Measurements from ENCODE around the gene CEBPB.
"Not testable (repeated sequence)": the region's sequence is repeated elsewhere in the genome, so short reads cannot be mapped to it uniquely, and the experiment has no call there.

The CEBPB gene

DNA sequence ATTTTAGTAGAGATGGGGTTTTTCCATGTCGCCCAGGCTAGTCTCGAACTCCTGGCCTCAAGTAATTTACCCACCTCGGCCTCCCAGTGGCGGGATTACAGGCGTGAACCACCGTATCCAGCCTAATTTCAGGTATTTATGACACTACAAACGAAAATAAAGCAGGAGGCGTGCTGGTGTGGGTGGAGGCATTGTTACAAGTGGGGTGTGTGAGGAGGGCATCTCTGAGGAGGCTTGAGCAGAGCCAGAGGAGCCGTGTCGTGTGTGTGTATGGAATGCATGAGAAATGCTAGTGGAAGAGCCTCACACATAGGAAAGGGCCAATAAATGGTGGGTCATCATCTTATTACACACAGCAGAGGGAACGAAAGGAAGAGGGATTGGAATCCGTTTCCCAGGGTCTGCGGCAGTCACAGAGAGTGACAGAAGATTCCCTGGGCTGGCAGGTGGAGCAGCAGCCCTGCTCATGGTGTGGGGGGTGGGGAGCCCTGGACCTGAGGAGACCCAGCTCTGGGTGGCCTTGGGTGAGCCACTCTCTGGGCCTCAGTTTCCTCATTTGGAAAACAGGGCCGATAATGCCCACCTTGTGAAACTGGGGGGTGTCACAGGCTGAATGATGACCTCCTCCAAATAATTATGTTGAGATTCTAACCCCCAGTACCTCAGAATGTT is 19.9 kb upstream of the CEBPB start:
- no peak for DNase-seq (ENCODE audit: low spot score)

DNA sequence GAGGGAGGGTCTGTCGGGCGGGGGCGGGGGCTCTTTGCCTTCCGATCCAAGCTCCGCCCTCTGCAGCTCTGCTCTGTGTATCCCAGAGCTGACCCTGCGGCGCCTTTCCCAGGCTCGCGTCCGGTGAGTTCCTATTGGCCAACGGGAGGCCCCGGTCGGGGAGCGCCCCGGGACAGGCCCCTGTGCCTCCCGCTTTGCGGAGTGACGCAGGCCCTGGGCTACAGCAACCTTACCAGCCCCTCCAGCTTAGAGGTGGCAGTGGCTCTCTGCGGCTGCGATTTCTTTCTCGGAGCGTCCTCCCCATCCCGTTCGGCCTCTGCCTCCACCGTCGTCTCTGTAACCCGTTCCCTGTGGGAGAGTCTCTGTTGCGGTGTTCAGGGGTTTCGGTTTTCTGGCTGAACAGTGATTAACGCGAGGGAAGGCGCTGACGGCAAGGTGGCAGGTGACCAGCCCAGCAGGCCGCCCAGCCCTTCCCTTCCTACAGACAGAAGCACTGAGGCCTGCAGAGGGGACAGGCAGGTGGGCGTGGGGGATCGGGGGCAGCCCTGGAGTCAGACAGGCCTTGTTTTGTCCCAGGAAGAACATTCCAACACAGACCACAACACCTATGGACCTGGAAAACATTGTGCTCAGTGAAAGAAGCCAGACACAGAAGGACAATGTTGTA is 18.1 kb upstream of the CEBPB start:
- peak; percentile 86 for DNase-seq (ENCODE audit: low spot score)

DNA sequence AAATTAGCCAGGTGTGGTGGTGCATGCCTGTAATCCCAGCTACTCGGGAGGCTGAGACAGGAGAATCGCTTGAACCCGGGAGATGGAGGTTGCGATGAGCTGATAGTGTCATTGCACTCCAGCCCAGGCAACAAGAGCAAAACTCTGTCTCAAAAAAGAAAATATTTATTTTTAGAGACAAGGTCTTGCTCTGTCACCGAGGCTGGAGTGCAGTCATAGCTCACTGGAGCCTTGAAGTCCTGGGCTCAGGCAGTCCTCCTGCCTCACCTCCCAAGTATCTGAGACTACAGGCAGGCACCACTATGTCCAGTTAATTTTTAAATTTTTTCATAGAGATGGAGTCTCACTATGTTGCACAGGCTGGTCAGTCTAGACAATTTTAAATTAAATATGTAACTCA is 16.2 kb upstream of the CEBPB start:
- no peak for DNase-seq (ENCODE audit: low spot score)

DNA sequence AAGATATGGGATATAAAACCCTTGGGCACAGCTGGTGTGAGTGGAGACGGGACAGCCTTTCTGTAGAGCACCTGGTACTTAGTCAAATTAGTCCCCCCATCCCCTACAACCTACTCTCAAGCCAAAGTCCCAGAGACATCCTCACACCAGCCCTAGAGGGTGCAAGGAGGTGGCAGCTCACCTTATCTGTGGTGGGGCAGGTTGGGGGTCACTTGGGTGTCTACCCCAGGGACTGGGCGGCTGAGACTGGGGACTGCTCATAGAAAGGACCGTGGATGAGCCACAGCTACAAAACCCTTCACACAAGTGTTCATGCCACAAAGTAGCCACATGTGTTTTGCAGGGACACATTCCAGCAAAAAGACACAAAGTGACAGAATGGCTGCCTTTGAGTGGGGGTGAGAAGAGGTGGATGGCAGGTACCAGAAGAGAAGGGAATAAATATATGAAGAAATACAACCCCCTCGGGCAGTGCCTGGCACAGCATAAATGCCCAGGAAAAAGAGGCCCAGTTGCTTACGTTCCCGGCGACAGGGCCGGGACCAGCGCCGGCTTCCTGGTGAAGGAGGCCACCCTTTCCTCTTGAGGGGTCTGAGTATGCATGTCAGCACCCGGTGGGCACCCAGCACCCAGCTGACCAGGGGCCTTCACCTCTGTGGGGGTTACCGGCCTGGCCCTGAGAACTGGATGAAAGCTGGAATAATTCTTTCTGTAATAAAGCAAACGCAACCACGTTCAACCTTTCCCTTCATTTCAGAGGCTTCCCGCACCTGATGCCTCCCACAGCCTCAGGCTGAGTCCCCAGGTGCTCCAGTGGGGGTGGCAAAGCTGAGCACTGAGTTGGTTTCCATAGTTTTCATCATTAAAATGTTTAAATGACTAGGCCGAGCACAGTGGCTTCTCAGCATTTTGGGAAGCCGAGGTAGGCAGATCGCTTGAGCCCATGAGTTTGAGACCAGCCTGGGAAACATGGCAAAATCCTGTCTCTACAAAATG is 14.4 kb upstream of the CEBPB start:
- DNase-seq (ENCODE audit: low spot score), result no peak

DNA sequence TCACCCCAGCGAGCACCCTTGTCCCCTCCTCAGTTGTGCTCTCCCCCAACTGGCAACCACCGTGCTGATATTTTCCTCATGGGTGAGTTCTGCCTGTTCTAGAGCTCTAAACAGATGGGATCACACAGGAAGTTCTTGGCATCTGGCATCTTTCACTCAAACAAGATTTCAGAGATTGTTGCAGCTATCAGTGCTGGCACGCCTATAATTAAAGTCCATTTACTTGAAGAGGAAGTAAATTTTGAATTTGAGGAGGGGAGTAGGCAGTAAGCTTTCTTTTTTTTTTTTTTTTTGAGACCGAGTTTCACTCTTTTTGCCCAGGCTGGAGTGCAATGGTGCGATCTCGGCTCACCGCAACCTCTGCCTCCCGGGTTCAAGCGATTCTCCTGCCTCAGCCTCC is 12.0 kb upstream of the CEBPB start:
- DNase-seq (ENCODE audit: low spot score), result not testable (repeated sequence)

DNA sequence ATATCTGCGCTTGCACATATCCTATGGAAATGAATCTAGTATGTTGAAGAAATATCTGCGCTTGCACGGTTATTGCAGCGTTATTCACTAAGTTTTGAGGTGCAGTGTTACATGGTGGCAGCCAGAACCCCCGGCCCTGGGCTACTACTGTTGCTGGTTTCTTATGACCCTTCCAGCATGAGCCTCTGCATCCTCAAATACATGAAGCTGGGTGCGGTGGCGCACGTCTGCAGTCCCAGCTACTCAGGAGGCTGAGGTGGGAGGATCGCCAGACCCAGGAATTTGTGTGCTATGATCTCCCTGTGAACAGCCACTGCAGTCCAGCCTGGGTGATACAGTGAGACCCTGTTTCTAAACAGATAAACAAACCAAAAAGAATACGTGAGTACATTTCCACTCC is 9.3 kb upstream of the CEBPB start:
- DNase-seq (ENCODE audit: low spot score), result no peak

DNA sequence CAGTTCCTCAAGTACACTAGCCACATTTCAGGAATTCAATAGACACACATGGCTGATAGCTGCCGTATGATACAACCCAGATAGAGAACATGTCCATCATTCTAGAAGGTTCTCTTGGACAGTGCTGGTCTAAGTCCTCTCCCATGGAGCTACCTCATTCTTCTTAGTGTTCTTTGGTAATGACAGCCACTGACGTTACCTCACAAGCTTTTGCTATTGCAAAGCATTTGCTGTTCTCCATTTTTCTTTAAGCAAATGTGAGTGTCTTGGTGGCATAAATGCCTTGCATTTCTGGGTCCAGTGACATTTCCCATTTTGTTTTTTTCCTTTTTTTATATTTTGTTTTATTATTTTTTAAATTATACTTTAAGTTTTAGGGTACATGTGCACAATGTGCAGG is 8.3 kb upstream of the CEBPB start:
- DNase-seq (ENCODE audit: low spot score), result no peak

DNA sequence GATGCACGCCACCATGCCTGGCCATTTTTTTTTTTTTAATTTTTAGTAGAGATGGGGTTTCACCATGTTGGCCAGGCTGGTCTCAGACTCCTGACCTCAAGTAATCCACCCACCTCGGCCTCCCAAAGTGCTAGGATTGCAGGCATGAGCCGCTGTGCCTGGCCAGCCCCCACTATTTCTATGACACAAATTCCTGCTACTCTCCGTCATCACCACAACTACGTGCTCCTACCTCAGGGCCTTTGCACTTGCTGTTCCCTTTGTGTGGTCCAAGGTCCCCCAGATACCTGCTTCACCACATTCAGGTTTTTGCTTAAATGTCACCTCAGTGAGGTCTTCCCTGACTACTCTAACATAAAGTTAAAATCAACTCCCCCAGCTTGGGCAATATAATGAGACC is 5.2 kb upstream of the CEBPB start:
- DNase-seq (ENCODE audit: low spot score), result no peak

DNA sequence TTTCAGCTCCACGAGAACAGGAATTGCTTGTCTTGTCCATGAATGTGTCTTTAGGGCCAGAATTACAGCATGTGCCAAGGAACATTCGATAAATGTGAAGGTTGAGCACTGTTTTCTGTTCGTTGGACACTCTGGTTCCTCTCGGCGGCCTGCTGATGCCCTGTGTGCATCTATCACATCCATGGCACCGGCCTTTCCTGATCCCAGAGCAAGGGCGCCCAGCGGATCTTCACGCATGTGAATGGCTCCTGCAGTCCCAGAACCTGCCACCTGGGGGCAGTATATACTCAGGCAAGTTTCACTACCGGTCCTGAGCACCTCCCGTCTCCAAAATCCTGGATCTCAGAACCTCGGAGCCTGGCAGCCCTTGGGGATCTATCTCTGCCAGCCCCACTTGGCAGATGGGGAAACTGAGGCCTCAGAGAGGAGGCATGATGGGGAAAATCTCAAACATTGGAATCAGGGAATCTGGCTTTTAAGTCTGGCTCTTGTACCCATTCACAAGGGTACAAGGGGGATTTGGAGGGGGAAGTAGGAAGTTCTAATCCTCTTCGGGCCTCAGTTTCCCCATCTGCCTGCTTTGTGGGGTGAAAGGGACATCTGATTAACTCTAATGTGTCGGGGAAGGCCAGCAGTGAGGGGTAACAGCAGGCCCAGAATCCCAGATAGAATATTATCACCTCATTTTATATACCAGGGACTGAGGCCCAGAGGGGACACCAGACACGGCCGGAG is 4.3 kb upstream of the CEBPB start:
- peak; percentile 94 for DNase-seq (ENCODE audit: low spot score)

DNA sequence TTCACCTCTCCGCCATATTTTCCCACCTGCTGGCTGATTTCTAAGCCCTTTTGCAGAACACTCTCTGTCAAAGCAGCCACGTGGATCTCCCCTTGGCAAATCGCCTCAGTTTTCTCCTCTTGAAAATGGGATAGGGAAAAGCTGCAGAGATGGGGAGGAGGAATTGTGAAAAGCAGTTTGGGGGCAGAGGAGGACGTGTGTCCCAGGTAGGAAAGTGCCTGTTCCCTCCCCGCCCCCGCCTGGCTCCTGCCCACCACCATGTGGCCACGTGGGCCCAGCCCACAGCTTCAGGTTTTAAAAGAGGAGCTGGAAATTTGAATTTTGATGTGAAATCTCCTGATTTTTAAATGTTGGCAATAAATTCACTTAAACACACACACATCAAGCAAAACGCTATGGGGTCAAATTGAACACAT is 3.6 kb upstream of the CEBPB start:
- no peak for DNase-seq (ENCODE audit: low spot score)

DNA sequence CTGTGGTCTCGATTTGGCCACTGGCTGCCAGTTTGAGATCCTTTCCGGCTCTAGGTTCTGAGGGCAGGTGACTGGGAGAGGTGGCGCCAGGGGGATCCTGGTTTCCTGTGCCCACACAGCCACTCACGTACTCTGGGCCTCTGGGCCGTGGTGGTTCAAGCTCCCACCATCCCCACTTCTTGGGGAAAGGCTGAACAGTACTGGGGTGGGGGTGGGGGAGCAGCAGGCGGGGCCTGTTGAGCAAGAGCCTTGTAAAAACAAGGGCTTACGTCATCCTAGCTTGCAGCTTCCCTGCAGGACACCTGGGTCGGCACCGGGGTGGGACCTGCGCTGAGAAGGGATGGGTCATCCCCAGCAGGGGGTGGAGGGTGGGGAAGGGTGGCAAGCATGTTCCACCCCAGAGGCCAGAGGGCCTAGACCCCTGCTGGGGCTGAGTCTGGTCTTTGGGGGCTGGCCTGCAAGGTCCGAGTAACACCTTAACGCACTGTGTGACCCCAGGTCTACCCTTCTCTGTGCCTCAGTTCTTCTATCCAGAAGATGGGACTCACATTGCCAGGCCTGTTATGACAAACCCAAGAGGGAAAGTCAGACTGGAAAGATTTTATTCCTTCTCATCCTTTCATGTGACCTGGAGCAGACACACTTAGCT is 3.1 kb upstream of the CEBPB start:
- DNase-seq (ENCODE audit: low spot score), result no peak

DNA sequence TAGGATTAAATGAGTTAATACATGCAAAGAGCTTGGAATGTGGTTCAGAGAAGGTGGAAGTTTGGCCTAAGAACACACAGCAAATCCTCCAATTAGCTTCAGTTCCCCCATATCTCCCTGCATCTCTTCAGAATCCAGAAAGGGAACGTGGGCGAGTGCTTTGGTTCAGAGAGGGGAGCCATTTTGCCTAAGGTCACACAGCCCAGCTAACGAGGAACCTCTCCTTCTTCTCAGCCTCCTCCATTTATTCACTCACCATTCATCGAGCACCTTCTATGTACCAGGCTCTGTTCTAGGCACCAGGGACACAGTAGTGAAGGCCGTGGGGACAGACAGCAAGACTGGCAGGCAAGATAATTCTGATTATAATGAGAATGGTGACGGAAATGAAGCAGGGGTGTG is 2.3 kb upstream of the CEBPB start:
- DNase-seq (ENCODE audit: low spot score), result no peak

DNA sequence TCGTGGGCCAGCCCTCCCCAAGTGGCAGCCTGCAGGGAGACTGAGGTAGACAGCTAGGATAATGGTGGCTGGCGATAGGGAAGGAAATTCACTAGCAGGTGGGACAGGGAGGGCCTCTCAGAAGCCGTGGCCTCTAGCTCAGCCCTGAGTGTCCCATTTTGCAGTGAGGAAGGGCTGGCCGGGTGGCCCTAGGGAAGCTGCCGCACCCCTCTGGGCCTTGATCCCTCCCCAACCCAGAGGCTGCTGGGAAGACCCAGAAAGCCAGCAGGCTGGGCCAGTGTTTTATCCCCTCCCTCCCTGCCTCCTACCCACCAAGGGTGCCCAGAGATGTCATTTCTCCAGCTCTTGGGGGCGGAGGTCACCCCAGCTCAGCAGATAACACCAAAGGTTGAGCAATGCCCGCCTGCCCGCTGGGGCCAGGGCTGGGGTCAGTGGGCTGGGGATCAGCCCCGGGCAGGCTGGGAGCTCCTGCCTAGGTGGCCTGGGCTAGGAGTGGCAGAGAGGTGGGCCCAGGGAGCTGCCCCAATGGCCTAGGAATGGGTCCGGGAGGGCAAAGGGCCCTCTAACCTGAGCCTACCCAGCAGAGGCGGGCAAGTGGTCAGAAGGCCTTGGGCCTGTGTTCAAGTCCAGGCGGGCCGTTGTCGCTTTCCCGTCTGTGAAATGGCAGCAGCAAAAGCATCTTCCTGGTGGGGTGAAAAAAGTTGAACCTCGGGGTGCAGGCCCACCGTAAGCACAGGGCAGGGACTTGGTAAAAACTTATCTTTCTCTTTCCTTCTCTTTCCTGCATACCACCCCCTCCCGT is 1.6 kb upstream of the CEBPB start:
- DNase-seq (ENCODE audit: low spot score), result no peak

DNA sequence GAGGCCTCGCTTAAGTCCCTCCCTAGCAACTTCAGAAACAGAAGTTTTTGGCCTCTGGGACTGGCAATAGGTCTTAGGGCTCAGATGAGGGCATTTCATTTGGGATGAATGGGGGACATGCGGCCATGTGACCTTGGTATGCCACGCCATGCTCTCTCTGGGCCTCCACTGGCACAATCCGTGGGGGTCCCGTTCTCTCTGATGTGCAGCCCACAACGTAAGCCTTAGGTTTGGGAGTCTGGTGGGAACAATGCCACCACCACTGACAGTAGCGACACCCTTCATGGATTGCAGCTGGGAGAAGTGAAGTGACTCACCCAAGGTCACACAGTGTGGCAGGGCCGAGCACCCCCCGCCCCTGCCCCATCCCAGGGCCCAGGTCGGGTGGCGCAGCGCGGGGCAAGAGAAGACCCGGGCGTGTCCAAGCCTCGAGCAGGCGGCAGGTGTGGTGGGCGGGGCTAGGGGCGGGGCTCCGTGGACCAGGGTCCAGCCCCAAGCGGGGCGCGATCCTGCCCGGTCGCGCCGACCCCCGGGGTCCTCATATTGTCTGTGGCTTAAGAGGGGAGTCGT is 864 bp upstream of the CEBPB start:
- no peak for DNase-seq (ENCODE audit: low spot score)

DNA sequence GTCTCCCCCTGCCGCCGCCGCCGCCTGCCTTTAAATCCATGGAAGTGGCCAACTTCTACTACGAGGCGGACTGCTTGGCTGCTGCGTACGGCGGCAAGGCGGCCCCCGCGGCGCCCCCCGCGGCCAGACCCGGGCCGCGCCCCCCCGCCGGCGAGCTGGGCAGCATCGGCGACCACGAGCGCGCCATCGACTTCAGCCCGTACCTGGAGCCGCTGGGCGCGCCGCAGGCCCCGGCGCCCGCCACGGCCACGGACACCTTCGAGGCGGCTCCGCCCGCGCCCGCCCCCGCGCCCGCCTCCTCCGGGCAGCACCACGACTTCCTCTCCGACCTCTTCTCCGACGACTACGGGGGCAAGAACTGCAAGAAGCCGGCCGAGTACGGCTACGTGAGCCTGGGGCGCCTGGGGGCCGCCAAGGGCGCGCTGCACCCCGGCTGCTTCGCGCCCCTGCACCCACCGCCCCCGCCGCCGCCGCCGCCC is 474 bp downstream of the CEBPB start:
- DNase-seq (ENCODE audit: low spot score), result peak; percentile 86

DNA sequence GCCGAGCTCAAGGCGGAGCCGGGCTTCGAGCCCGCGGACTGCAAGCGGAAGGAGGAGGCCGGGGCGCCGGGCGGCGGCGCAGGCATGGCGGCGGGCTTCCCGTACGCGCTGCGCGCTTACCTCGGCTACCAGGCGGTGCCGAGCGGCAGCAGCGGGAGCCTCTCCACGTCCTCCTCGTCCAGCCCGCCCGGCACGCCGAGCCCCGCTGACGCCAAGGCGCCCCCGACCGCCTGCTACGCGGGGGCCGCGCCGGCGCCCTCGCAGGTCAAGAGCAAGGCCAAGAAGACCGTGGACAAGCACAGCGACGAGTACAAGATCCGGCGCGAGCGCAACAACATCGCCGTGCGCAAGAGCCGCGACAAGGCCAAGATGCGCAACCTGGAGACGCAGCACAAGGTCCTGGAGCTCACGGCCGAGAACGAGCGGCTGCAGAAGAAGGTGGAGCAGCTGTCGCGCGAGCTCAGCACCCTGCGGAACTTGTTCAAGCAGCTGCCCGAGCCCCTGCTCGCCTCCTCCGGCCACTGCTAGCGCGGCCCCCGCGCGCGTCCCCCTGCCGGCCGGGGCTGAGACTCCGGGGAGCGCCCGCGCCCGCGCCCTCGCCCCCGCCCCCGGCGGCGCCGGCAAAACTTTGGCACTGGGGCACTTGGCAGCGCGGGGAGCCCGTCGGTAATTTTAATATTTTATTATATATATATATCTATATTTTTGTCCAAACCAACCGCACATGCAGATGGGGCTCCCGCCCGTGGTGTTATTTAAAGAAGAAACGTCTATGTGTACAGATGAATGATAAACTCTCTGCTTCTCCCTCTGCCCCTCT is 1.1 kb downstream of the CEBPB start:
- DNase-seq (ENCODE audit: low spot score), result peak; percentile 84

DNA sequence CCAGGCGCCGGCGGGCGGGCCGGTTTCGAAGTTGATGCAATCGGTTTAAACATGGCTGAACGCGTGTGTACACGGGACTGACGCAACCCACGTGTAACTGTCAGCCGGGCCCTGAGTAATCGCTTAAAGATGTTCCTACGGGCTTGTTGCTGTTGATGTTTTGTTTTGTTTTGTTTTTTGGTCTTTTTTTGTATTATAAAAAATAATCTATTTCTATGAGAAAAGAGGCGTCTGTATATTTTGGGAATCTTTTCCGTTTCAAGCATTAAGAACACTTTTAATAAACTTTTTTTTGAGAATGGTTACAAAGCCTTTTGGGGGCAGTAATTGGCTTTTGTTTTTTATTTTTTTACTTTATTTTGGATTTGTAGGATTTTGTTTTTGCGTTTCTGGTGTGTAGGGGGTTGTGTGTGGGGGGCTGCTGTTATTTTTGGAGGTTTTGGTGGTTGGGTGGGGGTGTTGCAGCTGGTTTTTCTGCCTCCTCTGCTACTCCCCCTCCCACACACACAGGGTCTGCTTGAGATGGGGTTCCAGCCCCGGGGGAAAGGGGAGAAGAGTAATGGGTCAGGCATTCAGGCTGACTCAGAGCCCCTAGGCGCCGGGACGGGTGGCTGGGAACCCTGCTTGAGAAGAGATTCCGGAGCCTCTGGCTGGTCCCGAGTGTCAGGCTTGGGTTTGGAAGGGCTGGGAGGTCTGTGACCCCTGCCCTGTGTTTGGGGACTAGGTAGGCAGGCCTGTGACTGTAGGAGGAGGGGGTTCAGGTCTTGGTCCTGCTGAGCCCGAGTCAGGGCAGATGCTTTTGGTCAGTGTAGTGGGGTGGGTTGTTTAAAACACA is 2.0 kb downstream of the CEBPB start:
- DNase-seq (ENCODE audit: low spot score), result peak; percentile 81

DNA sequence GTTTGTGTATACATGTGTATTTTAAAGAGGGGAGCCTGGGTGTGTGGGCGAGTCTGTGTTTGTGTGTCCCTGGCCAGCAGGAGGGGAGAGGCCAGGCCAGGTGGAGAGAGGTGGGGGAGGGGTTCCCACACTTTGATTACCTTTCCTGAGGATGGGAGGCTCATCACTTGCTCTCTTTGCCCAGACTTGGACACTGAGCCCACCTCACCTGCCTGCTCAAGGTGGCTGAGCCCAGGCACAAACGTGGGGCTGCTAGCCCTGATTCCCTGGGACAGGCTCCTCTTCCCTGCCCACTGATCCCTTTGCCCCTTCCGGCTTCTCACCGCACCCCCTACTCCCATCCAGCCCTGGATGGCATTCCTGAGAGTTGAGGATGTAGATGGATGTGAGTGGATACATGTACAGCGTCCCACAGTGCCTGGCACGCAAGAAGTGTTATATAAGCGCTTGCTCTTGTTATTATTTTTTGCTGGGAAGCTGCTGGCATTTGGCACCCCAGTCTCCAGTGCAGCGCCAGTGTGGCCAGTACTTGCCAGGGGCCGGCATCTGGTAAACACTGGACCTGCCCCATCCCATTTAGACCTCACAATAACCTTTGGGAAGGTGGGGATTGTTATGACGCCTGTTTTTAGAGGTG is 2.7 kb downstream of the CEBPB start:
- no peak for DNase-seq (ENCODE audit: low spot score)
